ENCODE results near the gene MSH4. TPM values are rescaled to one million over a fixed set of nuclear protein-coding genes. Genes with fewer than 3 reads are reported as not detected.

The MSH4 gene
- polyA plus RNA-seq, 1 donor (not counting 4 experiments of a cell fraction or from before 2014, with no cell fraction given) = 0.13 TPM

- no peak overlapping the region for H2AFZ ChIP-seq (ENCODE audit: control insufficient read depth, low read length)
- FAIRE-seq = no peak
Observed at GRCh38 chr1:75838079-75838478, 41.4 kb downstream of the MSH4 start.

GRCh38 chr1:75841421-75841820 is 44.7 kb downstream of the MSH4 start:
- no peak overlapping the region for H3K4me2 ChIP-seq (ENCODE audit: control insufficient read depth, extremely low read depth, insufficient read depth, low read depth, low read length)
- no peak overlapping the region for H2AFZ ChIP-seq (ENCODE audit: control insufficient read depth, low read length)
- no peak overlapping the region for H3K4me3 ChIP-seq (ENCODE audit: control insufficient read depth in 2 of 3, extremely low read depth in 1 of 3, insufficient read depth in 2 of 3, low read depth in 1 of 3, low read length in 3 of 3)
- no peaks in the 10 kb centered on the region for H3K4me1 ChIP-seq (ENCODE audit: control insufficient read depth, extremely low read depth, insufficient read depth, low read length)
- H3K9ac ChIP-seq (ENCODE audit: control insufficient read depth, extremely low read depth, insufficient read depth, low read length) = no peak overlapping the region
- H3K27ac ChIP-seq (ENCODE audit: control insufficient read depth, insufficient read depth, low read length) = no peak overlapping the region
- no peak for FAIRE-seq
- no peaks in the 10 kb centered on the region for H3K9me3 ChIP-seq (ENCODE audit: control insufficient read depth, low read depth, low read length)
- H3K36me3 ChIP-seq (ENCODE audit: control insufficient read depth in 2 of 2, extremely low read depth in 1 of 2, insufficient read depth in 2 of 2, low read length in 2 of 2) = no peaks in the 10 kb centered on the region
- no peaks in the 10 kb centered on the region for H3K79me2 ChIP-seq (ENCODE audit: control insufficient read depth, insufficient read depth, low read length)
- TF ChIP-seq CTCF (optimal IDR thresholded peaks at IDR 0.05 in 1 of 3, IDR thresholded peaks at IDR 0.05 in 1 of 3, conservative IDR thresholded peaks at IDR 0.05 in 1 of 3; ENCODE audit: extremely low read depth in 1 of 3, insufficient read depth in 2 of 3, low read length in 3 of 3) = no peak
- TF ChIP-seq EZH2 (IDR thresholded peaks at IDR 0.05; ENCODE audit: low read length) = no peak
- dilution Hi-C loops (cut with MboI; ENCODE audit: extremely low pct_ligation_motif_present, low sequenced_read_pairs) = no loop called here
- no peaks in the 10 kb centered on the region for H4K20me1 ChIP-seq (ENCODE audit: control insufficient read depth, extremely low read depth, insufficient read depth, low read length)
- H3K9me1 ChIP-seq (ENCODE audit: control insufficient read depth, extremely low read depth, insufficient read depth, low read length) = no peaks in the 10 kb centered on the region
- H3K27me3 ChIP-seq (ENCODE audit: control insufficient read depth, extremely low read depth, insufficient read depth, low read length) = no peaks in the 10 kb centered on the region
- no peak for DNase-seq (ENCODE audit: low read depth, low spot score)

More at GRCh38 chr1:75838079-75838478, 41.4 kb downstream of the MSH4 start:
- Histone ChIP-seq H3K4me2 (ENCODE audit: control insufficient read depth, extremely low read depth, insufficient read depth, low read depth, low read length) (no peak overlapping the region), H3K27me3 (ENCODE audit: control insufficient read depth, extremely low read depth, insufficient read depth, low read length) (no peaks in the 10 kb centered on the region), H3K36me3 (ENCODE audit: control insufficient read depth in 2 of 2, extremely low read depth in 1 of 2, insufficient read depth in 2 of 2, low read length in 2 of 2) (no peaks in the 10 kb centered on the region), H3K9me3 (ENCODE audit: control insufficient read depth, low read depth, low read length) (no peaks in the 10 kb centered on the region), H3K4me1 (ENCODE audit: control insufficient read depth, extremely low read depth, insufficient read depth, low read length) (no peaks in the 10 kb centered on the region), H3K4me3 (ENCODE audit: control insufficient read depth in 2 of 3, extremely low read depth in 1 of 3, insufficient read depth in 2 of 3, low read depth in 1 of 3, low read length in 3 of 3) (no peak overlapping the region), H3K9me1 (ENCODE audit: control insufficient read depth, extremely low read depth, insufficient read depth, low read length) (no peaks in the 10 kb centered on the region), H3K27ac (ENCODE audit: control insufficient read depth, insufficient read depth, low read length) (no peak overlapping the region), H3K79me2 (ENCODE audit: control insufficient read depth, insufficient read depth, low read length) (no peaks in the 10 kb centered on the region), H3K9ac (ENCODE audit: control insufficient read depth, extremely low read depth, insufficient read depth, low read length) (no peak overlapping the region), H4K20me1 (ENCODE audit: control insufficient read depth, extremely low read depth, insufficient read depth, low read length) (no peaks in the 10 kb centered on the region)
- DNase-seq (ENCODE audit: low read depth, low spot score) = no peak
- no peak for TF ChIP-seq CTCF (optimal IDR thresholded peaks at IDR 0.05 in 1 of 3, IDR thresholded peaks at IDR 0.05 in 1 of 3, conservative IDR thresholded peaks at IDR 0.05 in 1 of 3; ENCODE audit: extremely low read depth in 1 of 3, insufficient read depth in 2 of 3, low read length in 3 of 3)
- dilution Hi-C loops (cut with MboI; ENCODE audit: extremely low pct_ligation_motif_present, low sequenced_read_pairs) = no loop called here
